ENCODE measurements around the gene GPR150. TPM values are rescaled to one million over a fixed set of nuclear protein-coding genes. Genes with fewer than 3 reads are reported as not detected.
A peak's percentile ranks its signal among the peaks of the same experiment; 100 is the strongest.

GPR150 gene
- total and polyA plus RNA-seq, 9 of the 15 experiments (the other 6 are each of a cell fraction or from before 2014, with no cell fraction given) = not detected

- Histone ChIP-seq H4K20me1 (replicated peaks; ENCODE audit: control insufficient read depth, insufficient read depth, low read length) (no peaks in the 10 kb centered on the region), H3K27ac (ENCODE audit: extremely low read depth, low read depth, low read length) (no peak overlapping the region), H3K9me1 (ENCODE audit: control insufficient read depth, insufficient read depth, low read length) (no peaks in the 10 kb centered on the region), H3K79me2 (ENCODE audit: control insufficient read depth, insufficient read depth, low read length) (peaks cover 26% of the 10 kb centered on the region), H3K4me1 (replicated peaks in 1 of 2; ENCODE audit: control insufficient read depth in 2 of 2, insufficient read depth in 2 of 2, low read length in 2 of 2) (peaks cover 11 to 14% of the 10 kb centered on the region in 2 experiments), H3K4me3 (no peak overlapping the region), H3K4me2 (ENCODE audit: insufficient read depth, low read length) (no peak overlapping the region), H3K27me3 (ENCODE audit: control insufficient read depth in 2 of 2, insufficient read depth in 2 of 2, low read length in 2 of 2) (no peaks in the 10 kb centered on the region), H3K9ac (ENCODE audit: insufficient read depth in 1 of 2, low read depth in 2 of 2, low read length in 2 of 2) (no peak overlapping the region), H2AFZ (ENCODE audit: low read depth, low read length) (peak overlapping the region; percentile 73), H3K9me3 (replicated peaks; ENCODE audit: control insufficient read depth, insufficient read depth, low read depth, low read length) (no peaks in the 10 kb centered on the region), H3K36me3 (ENCODE audit: control insufficient read depth, insufficient read depth, low read length) (0 out of 3 replicates have a peak, but pooled peaks cover 4% of the 10 kb centered on the region)
- POLR2A ChIA-PET = interaction anchor here (0.8 to 1.4 kb wide), 5 partner anchors 9 to 90 kb away, joined by 3 to 6 read pairs (median 4); partner anchors contain the start of genes ARSK and SKIC3
- in situ Hi-C loops (cut with MboI) = loop anchor here (25.0 kb wide), 1 partner anchor 693 kb away; no protein-coding TSS in a partner anchor
- intact Hi-C loops (cut with micrococcal nuclease) = loop anchor here (1.0 to 10.0 kb wide), 6 partner anchors 68 to 693 kb away; partner anchors contain the start of gene ELL2
- FAIRE-seq = peak; percentile 84
- CTCF ChIA-PET (ENCODE audit: low intra/inter-chr PET ratio) = interaction anchor here (1.1 to 1.7 kb wide), 5 partner anchors 90 to 202 kb away, joined by 4 to 21 read pairs (median 5); partner anchors contain the start of genes ARSK and SKIC3
- no TSS peak for BruUV-seq (replicated peaks)
- no peak for ATAC-seq
- WGBS (ENCODE audit: insufficient coverage, low coverage, missing lambda C conversion rate) = 0% methylated on average over 4 of the region's 4 CpGs
- DNase-seq (ENCODE audit: extremely low read depth in 1 of 4, low spot score in 3 of 4) = peak; percentile 42 to 81 (median 53)
- TF ChIP-seq REST (IDR thresholded peaks at IDR 0.05; ENCODE audit: borderline replicate concordance) (peak; percentile 77; the same call in 1 of the 2 replicates), REST (CRISPR knock-in tag; IDR thresholded peaks at IDR 0.05; ENCODE audit: low read depth) (no peak), ZNF518B (CRISPR knock-in tag; IDR thresholded peaks at IDR 0.05) (no peak), FOXO4 (CRISPR knock-in tag; IDR thresholded peaks at IDR 0.05) (no peak), STAT5B (CRISPR knock-in tag; IDR thresholded peaks at IDR 0.05) (no peak), SNIP1 (IDR thresholded peaks at IDR 0.05; ENCODE audit: low read depth) (no peak), ZEB2 (IDR thresholded peaks at IDR 0.05) (peak; percentile 73; the same call in 1 of the 2 replicates)
These were observed 24.6 kb downstream of the GPR150 start for GRCh38 chr5:95644351-95645042.
